GM19239 (cell line): ENCODE data around the gene LINGO3.

Source experiments
- DNase-seq: peaks from one replicate; pipeline ENCODE4 v3.0.0; 2011; ENCODE audit warnings: low spot score; ENCODE audit not compliant: insufficient read length
- FAIRE-seq: peaks from 2 replicates; lab custom pipeline; 2011; peaks lifted over from hg19 to GRCh38; lab: Jason Lieb, UNC

The LINGO3 gene

DNA sequence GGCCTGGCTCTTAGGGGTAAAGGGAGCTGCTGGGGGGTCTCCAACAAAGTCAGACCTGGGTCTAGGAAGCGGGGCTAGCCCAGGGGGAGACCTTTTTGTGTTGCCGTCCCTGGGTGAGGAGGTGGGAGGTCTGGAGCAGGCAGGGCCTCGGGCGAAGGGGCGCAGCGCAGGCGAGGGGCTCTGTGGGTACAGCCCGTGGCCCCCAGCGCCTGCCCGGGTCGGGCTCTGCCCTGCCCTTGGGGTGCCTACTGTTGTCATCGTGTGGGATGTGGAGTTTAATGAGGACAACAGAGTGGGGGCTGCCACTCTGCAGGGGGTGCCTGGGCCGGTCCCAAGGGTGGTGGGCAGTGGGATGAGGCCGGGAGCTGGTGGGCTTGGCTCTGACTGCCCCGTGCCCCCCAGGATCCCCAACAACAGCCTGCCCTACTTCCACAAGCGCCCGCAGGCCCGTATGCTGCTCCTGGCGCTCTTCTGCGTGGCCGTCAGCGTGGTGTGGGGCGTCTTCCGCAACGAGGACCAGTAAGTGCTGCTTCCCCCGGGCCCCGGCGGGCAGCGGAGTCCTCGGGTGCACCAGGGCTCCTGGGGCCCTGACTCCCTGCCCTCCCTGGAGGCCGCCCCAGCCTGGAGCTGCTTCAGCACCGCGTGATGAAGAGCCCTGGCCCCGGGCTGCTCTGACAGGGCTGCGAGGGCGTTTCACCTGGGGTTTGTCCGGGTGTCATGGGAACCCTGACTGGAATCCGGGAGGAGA lies 32.7 kb upstream of the LINGO3 start:
- FAIRE-seq (no peak), DNase-seq (no peak)

DNA sequence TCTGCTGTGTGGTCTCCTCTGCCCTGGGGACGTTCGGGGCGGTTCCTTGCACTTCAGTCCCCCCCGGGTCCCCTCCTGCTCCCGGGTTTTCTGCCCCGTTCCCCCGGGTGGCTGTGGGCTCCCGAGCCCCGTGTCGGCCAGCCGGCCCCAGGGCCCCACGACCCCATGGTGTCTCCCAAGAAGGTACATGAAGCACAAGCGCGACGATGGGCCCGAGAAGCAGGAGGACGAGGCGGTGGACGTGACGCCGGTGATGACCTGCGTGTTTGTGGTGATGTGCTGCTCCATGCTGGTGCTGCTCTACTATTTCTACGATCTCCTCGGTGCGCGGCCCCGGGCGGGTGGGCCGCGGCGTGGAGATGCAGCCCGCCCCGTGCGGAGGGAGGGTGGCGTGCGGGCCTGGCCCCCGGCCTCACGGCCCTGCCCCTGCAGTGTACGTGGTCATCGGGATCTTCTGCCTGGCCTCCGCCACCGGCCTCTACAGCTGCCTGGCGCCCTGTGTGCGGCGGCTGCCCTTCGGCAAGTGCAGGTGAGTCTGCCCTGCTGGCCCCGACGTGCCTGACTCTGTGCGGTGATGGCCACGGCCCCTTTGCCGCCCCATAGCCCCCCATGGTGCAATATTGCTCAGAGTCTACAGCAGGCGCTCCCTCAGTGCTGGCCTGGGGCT lies 31.8 kb upstream of the LINGO3 start:
- FAIRE-seq (no peak), DNase-seq (no peak)

DNA sequence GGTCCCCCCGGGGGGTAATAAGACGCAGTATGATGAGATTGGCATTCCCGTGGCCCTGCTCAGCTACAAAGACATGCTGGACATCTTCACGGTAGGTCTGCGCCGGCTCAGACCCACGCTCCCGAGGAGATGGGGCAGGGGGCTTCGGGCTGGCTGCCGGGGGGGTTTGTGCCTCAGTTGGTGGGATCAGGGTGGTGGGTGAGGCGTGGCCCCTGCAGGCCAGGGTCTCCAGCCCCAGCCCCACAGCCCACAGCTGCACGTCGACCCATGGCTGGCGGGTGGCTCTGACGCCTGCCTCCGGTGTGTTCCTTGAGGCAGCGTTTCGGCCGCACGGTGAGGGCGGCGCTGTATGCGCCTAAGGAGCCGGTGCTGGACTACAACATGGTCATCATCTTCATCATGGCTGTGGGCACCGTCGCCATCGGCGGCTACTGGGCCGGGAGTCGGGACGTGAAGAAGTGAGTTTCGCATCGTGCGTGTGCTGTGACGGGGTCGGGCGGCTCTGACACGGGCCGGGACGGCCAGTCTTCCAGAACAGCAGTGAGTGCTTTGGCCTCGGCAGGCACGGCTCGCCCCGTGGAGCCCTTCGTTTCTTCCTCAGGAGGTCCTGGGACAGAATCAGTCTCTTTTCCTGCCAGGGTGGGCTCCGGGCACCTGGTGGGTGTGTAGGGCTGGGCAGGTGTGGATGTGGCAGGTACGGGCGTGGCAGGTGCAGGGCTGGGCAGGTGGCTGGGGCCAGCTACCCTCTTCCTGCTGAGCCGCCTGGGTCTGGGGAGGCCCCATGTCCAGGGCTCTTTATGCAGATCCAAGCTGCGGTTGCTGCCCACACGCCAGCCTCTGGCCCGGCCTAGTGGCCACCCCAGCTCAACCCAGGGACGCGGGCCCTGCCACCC lies 31.0 kb upstream of the LINGO3 start:
- no peak for FAIRE-seq
- DNase-seq = no peak

DNA sequence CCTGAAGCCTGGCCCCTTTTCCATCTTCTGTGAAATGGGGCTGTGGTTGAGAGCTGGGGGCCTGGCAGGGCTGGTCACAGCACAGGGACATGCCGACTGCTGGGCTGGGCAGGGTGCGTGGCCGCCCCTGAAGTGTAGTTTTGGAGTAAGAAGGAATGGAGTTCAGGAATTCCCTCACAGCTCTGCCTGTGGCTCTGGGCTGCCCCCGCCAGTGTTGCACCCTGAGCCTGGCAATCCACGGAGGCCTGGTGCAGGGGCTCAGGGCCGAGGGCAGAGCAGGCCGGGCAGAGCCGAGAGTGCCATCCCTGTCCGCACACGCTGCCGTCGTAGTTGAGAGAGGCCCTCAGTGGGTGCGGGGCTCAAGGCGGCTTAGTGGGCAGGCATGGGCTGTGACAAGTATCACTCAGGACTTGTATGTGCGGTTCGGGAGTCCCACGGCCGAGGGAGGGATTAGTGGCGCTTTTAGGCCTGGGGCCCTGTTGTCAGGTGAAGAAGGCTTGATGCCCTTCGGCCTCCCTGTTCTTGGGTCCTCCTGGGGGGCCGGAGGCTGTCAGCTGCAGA lies 30.2 kb upstream of the LINGO3 start:
- no peak for FAIRE-seq

DNA sequence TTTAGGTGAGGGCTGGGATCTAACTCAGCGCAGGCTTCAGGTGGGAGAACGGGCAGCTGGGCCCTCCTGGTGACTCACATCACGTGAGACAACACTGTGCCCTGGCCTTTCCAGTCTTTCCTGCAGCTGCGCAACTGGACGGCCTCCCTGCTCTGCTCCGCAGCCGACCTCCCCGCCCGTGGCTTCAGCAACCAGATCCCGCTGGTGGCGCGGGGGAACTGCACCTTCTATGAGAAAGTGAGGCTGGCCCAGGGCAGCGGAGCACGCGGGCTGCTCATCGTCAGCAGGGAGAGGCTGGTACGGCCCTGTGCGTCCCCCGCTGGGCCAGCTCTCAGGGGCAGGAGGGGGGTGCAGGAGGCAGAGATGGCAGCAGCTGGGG lies 29.4 kb upstream of the LINGO3 start:
- DNase-seq (no peak), FAIRE-seq (no peak)

More for the DNA sequence above, 30.2 kb upstream of the LINGO3 start:
- no peak for DNase-seq

DNA sequence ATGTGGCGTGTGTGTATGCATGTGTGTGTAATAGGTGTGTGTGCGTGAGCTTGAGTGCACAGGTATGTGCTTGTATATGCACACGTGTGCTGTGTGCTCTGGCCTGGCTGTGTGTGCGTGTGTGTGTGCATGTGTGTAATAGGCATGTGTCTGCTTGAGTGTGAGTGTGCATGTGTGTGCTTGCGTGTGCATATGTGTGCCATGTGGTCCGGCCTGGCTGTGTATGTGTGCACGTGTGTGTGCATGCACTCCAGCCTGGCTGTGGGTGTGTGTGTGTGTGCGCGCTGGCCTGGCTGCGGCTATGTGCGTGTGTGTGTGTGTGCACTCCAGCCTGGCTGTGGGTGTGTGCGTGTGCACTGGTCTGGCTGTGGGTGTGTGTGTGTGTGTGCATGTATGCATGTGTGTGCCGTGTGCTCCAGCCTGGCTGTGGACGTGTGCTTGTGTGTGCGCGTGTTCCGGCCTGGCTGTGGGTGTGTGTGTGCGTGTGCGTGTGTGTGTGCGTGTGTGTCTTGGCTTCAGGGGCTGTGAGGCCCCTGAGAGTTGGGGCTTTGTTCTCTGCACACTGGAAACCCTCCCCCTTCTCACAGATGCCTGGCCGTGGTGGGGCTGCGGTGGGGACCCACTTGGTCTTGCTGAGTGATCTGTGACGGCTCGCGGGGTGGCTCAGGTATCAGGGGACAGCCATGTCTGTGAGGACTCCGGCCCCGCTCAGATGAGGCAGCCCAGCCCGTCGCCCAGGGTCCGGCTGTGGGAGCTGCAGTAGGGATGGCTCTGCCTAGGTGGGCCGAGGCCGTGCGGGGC lies 28.8 kb upstream of the LINGO3 start:
- DNase-seq = no peak
- no peak for FAIRE-seq

DNA sequence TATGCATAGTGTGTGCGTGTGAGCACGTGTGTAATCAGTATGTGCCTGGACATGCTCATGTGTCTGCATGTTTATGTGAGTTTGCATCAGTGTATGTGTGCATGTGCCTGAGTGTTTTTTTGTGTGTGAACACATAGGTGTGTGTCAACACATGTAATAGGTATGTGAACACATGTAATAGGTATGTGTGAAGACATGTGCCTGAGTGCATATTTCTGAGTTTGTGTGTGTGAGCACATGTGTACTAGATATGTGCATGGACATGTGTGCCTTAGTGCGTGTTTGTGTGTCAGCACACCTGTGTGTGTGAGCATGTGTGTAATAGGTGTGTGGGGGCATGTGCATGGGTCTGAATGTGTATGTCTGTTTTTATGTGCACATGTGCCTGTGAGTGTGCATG lies 27.9 kb upstream of the LINGO3 start:
- FAIRE-seq (no peak), DNase-seq (no peak)

DNA sequence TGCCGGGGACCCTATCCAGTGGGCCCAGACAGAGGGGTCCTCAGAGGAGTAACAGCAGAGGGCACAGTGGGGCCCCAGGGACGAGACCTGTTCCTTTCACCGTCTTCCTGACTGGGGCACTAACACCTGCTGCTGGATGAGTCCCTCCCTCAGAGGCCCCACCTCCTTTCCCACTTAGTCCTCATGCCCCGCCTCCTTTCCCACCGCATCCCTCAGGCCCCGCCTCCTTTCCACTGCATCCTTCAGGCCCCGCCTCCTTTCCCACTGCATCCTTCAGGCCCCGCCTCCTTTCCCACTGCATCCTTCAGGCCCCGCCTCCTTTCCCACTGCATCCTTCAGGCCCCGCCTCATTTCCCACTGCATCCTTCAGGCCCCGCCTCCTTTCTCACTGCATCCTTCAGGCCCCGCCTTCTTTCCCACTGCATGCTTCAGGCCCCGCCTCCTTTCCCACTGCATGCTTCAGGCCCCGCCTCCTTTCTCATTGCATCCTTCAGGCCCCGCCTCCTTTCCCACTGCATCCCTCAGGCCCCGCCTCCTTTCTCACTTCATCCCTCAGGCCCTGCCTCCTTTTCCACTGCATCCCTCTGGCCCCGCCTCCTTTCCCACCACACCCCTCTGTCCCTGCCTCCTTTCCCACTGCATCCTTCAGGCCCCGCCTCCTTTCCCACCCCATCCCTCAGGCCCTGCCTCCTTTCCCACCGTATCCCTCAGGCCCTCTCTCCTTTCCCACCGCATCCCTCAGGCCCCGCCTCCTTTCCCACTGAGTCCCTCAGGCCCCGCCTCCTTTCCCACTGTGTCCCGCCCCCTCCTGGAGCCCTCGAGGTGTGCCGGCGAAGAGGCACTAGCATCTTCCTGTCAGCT lies 27.3 kb upstream of the LINGO3 start:
- DNase-seq (no peak), FAIRE-seq (no peak)

DNA sequence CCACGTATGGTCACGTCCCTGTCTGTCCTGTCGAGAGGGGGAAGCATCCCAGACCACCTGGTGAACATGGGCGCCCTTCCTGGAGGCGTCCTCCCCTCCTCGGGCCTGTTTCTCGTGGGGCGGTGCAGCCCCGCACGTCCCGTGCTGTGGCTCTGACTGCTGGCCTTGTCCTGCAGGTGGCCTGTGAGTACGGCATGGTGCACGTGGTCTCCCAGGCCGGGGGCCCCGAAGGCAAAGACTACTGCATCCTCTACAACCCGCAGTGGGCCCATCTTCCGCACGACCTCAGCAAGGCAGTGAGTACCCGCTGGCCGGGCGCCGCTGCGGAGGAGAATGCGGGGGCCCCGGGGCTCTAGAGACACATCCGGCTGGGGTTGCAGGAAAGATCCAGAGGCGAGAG lies 26.5 kb upstream of the LINGO3 start:
- no peak for FAIRE-seq
- no peak for DNase-seq

DNA sequence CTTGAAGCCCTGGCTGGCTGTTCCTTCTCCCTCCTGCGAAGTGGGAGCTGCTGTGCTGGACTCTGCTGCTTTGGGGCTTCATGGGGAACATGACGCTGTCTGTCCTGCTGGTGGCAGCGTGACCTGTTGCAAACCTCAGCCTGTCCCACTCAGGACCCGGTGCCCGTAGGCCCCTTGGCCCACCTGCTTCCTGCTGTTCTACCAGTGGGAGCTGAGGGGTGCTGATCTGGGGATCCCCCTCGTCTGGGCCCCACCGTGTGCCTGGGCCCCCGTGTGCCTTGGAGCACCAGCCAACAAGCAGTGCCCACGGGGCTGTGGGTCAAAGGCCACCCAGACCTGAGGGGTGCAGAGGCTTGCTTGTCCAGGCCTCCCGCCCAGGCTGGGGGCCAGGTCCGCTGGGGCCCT lies 25.9 kb upstream of the LINGO3 start:
- no peak for DNase-seq
- no peak for FAIRE-seq

DNA sequence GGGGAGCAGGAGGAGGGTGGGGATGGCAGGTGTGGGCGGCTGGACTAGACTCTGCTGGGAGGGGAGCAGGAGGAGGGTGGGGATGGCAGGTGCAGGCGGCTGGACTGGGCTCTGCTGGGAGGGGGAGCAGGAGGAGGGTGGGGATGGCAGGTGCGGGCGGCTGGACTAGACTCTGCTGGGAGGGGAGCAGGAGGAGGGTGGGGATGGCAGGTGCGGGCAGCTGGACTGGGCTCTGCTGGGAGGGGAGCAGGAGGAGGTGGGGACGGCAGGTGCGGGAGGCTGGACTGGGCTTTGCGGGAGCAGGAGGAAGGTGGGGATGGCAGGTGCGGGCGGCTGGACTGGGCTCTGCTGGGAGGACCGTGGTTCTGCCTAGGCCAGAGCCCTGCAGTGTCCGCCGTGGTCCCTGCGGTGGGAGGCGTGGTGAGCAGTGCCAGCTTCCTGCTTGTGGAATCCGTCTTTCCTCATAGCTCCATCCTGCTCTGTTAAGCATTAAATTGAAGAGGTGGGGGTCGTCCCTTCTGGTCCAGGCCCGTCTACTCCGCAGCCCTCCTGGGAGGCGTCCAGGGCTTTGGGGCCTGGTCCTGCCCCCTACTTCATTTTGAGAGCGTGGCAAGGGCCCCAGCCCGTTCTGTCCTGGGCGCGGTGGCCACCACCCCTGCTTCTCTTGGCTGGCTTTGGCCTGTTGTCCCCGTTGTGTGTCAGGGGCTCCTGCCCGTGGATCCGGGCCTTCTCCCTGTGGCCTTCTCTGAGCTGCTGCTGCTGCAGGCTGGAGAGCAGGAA lies 25.3 kb upstream of the LINGO3 start:
- no peak for FAIRE-seq
- no peak for DNase-seq

DNA sequence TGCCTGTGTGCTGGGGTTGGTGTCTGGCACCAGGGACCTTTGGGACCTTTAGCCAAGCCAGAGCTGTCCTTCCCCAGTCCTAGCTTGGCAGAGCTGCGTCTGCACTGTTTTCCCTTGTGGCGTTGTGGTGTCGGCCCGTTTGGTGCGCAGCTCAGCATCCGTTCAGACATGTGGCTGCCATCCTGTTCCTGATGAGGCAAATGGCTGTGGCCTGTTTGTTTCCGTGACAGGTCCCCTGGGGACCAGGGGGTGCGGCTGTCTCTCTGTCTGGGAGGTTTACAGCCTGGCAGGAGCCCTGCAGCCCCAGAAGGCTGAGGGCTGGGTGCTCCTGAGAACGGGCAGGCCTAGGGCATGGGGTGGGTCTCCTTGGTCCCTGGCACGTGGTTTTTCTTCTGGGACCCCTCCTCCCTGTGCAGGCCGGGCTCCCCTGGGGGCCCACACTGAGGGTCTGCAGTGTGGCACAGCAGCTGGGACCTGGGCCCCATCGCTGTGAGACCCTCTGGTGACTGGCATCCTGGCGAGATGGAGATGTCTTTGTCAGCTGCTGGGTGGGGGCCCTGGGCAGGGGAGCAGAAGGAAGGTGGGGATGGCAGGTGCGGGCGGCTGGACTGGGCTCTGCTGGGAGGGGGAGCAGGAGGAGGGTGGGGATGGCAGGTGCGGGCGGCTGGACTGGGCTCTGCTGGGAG lies 24.5 kb upstream of the LINGO3 start:
- peak; percentile 84 for FAIRE-seq
- peak; percentile 91 for DNase-seq

DNA sequence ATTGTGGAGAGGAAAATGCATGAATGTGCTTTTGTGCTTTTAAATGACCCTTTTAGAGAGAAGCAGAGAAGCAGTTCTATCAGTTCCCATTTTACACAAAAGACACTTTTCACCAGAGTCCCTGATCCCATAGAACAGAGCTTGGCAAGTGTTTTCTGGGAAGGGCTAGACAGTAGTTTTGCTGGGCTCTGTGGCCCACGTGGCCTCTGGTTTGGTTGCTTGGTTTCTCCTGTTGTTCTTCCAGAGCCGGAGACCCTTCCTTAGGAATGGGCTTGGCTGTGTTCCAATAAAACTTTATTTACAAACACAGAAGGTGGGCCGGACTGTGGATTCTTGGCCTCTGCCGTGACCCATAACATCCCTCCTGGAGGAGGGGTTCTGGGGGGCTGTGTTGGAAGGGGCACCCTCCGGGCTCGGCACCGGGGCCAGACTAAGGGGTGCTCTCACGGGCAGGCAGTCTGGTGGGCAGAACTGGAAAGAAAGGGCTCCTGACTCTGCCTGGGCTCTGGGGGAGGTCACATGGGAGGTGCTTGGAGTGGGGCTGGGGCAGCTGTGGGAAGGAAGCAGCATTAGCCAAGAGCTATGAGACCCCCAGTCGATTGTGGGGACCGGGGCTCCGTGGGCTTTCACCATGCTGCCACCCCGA lies 23.8 kb upstream of the LINGO3 start:
- DNase-seq (no peak), FAIRE-seq (no peak)

DNA sequence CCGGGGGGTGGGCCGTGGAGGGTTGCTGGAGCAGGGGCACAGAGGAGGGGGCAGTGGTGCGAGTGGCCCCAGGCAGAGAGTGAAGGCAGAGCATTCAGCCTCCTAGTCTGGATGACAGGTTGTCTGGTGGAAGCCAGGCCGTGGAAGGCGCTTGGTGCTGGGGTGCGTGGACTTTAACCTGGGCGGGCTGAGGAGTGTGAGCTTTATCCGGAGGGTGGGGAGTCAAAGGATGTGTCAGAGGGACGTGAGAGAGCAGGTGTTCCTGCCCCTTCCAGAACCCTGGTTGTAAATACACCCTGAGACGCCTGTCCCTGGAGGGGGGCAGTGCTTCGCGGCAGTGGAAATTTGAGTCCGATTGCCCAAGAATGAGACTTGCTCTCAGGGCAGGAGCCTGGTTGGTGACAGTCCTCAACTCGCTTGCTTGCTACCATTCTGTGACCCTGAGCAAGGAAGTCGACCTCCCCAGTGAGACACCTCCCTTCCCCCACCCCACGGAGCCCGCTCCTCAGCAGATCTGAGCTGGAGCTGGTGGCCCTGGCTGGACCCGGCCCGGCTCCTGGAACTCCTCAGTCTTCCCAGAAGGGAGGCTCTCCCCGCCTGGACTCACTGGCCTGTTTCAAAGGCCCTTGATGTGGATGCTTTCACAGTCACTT lies 22.8 kb upstream of the LINGO3 start:
- FAIRE-seq (no peak), DNase-seq (no peak)

DNA sequence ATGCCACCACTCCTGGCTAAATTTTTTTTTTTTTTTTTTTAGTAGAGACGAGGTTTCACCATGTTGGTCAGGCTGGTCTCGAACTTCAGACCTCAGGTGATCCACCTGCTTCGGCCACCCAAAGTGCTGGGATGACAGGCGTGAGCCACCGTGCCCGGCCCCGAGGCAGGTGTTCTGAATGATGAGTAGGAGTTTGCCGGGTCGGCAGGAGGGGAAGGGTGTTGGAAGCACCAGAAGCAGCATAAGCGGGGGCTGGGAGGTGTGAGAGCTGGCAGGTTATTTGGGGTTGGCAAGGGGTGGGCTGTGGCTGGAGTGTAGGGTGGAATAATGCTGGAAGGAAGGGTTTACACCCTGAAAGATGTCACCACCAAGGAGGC lies 22.3 kb upstream of the LINGO3 start:
- DNase-seq = no peak
- no peak for FAIRE-seq

DNA sequence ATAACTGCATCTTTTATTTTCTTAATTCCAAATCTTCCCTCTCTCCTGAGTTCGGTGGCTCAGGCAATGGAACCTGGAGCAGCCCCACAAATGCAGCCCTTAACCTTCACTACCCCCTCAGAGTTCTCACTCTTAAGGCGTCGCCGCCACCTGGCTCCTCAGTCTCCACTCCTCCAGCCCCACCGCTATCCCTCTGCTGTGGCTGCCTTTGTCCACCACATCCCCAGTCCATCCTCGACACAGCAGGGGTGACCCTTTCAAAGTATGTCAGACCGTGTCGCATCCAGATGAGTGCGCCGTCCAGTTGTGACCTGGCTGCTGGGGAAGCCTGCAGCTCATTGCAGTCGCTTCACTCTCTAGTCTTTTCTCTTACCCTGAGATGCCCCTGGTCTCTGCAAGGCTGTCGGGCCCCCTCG lies 21.6 kb upstream of the LINGO3 start:
- FAIRE-seq (no peak), DNase-seq (no peak)

DNA sequence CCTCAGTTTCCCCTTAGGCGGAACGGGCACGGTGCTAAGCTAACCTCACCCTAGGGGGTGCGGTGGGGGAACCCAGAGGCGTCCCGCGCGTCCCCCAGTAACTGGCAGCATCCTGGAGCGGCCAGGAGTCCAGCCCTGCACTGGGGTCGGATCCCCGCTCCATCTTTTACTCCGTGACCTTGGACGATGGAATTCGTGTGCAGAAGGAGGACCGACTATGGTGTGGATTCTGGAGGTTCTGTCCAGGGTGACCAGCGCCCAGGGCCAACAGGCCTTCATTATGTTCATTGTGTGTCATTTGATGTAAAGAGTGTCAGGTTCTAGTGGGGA lies 21.2 kb upstream of the LINGO3 start:
- FAIRE-seq (no peak), DNase-seq (no peak)
